Right renal pelvis (tissue), 4 donors: ENCODE results near the gene APOL5. TPM values are rescaled to one million over a fixed set of nuclear protein-coding genes. Genes with fewer than 3 reads are reported as not detected.
"Not testable (repeated sequence)": the region's sequence is repeated elsewhere in the genome, so short reads cannot be mapped to it uniquely, and the experiment has no call there.

Experiments
- DNase-seq, 4 donors: peaks; one replicate each; pipeline ENCODE4 v3.0.0-alpha.2; 2013; ENCODE audit warnings: low read depth in 4 of 4, low spot score in 3 of 4, missing footprints in 1 of 4
- polyA plus RNA-seq, 4 donors: library from polyadenylated mRNA; unstranded; fragments of 120-200 nt; gene quantifications; one replicate each; pipeline ENCODE4 v1.2.1, GENCODE V29; 2013; ENCODE audit not compliant: insufficient read length in 4 of 4

Gene APOL5
- polyA plus RNA-seq, 4 donors, result not detected

DNA sequence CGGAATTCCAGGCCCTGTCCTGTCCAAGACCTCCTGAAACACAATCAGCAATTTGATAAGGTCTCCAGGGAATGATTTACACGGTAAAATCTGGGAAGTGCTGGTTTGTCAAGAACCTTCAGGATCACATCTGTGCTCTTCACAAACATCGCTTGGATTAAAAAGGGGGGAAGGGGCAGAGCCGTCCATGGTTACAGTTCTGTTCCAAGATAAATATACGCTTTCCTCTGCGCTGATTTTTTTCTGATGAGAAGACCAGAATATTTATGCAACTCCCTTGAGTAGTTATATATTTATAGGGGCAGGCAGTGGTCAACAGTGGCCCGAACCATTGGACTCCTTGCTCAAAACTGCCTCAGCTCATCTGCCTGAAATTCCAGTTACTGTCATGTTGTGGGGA is 9.2 kb upstream of the APOL5 start:
- DNase-seq, result no peak

DNA sequence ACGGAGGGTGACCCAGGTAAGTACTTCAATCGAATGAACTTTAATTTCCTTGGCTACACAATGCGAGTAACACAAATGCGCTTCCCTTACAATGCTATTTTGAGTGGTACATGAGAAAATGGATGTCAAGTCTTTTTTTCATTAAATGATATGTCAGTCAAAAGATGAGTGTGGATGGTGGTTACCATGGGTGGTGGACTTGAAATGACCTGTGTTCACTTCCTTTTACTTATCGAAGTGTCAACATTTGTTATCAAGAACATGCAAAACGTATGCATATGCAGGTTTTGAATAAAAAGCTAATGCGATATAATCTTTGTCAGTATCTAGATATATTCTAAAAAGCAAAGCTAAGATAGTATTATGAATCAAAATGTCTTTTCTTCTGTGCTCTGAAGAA is 8.8 kb upstream of the APOL5 start:
- DNase-seq, result no peak

DNA sequence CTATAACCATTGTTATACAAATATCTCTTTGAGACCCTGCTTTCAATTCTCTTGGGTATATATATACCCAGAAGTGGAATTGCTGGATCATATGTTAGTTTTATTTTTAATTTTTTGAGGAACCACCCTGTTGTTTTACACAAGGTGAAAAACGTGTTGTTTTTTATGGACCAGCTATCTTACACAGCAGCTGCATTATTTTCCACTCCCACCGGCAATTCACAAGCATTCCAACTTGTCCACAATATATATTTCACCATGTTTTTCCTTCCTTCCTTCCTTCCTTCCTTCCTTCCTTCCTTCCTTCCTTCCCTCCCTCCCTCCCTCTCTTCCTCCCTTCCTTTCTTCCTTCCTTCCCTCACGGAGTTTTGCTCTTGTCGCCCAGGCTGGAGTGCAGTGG is 6.3 kb upstream of the APOL5 start:
- DNase-seq, result no peak

DNA sequence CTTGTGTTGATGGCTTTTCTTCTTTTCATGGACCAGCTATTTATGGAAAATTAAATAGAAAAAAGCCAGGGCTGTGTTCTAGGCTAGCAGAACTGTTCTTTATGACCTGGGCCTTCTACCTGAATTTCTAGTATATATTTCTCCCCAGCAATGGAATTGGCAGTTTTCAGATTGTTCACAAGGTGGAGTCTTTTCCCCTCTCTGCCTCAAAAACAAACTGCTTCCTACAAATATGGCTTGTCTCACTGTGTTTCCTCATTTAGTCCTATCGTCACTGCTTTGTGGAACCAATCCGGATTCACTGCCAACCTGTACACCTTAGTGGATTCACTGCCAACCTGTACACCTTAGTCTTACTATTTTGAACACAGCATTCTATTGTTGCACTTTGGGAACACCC is 5.0 kb upstream of the APOL5 start:
- no peak for DNase-seq

DNA sequence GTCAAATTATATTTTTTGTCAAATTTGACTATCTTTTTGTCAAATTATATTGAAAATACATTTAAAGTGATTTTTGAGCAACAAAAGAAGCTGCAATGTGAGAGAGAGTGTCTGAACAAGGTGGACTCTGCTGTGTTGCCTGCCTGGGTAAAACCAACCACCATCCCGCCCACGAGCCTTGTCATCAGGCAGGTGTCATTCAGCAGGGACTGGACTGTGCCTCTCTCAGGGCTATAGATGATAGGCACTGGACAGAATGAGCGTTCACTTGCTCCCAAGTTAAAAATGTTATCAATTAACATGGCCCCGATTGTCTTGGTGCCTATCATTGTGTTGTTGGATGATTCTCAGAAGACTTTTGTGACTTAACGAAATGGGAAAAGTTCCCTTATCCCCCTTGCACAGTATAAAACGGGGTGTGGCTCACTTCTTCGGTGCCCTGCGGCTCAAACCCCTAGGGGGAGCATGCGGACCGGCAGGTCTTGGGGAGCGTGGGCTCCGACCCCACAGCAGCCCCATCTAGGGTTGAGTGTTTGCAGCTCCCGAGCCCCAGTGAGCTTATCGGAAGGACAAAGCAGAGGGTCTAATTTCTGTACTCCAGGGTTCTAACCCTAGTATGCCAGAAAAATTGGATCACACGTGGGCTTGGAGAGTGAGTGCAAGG is 1.7 kb downstream of the APOL5 start:
- no peak for DNase-seq

DNA sequence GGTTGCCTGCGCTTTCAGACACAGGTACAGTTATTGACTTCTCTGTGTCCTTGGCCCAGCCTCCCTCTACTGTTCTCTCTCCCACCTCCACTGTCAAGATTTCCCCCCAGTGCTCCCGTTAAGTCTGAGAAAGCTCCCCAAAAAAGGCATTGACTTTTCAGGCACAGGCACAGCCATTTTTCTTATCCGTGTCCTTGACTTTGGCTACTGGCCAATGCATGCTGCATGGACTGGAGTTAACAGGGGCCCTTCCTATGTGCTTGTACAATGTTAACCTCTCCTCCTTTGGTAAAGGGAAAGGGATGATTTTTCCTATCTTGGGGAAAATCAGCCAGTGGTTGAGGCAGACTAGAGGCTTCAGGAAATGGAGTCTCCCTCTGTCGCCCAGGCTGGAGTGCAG is 4.3 kb downstream of the APOL5 start:
- no peak for DNase-seq

DNA sequence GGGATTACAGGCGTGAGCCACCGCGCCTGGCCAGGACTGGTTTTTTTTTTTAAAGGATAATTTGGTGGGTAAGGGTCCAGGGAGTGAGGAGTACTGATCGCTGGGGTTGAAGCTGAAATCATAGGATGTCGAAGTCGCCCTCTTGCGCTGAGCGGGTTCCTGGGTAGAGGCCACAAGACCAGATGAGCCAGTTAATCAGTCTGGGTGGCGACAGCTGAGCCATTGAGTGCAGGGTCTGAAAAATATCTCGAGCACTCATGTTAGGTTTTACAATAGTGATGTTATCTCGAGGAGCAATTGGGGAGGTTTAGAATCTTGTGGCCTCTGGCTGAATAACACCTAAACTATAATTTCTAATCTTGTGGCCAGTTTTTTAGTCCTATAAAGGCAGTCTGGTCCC is 7.8 kb downstream of the APOL5 start:
- no peak for DNase-seq

DNA sequence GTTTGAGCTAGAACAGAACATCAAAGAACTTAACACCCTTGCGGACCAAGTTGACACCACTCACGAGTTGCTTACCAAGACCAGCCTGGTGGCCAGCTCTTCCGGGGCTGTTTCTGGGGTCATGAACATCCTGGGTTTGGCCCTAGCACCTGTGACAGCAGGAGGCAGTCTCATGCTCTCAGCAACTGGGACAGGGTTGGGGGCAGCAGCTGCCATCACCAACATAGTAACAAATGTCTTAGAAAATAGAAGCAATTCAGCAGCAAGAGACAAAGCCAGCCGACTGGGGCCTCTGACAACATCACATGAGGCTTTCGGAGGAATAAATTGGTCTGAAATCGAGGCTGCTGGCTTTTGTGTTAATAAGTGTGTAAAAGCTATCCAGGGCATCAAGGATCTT is 8.7 kb downstream of the APOL5 start:
- DNase-seq, result no peak

DNA sequence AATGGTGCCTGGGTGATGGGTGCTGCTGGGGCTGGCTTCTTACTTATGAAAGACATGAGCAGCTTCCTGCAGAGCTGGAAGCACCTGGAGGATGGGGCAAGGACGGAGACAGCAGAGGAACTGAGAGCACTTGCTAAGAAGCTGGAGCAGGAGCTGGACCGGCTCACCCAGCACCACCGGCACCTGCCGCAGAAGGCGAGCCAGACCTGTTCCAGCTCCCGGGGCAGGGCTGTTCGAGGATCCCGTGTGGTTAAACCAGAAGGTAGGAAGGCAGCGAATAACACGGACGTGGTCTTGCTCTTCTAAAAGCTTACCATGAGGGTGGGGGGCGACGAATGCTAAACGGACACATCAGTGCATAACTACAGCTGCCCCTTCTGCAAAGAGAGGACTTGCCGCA is 9.3 kb downstream of the APOL5 start:
- no peak for DNase-seq

DNA sequence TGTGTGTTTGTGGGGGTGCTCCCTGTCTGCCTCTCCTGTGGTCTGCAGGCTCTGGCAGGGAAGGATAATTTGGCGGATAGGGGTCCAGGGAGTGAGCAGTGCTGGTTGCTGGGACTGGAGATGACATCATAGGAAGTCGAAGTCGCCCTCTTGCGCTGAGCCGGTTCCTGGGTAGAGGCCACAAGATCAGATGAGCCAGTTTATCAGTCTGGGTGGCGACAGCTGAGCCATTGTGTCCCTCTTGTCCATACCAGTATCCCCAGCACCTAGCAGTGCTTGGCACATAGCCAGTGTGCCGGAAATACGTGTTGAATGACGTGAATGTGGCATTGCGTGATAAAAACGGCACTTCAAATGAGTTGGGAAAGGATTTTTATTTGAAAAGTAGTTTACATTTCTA is 9.8 kb downstream of the APOL5 start:
- DNase-seq, result no peak

DNA sequence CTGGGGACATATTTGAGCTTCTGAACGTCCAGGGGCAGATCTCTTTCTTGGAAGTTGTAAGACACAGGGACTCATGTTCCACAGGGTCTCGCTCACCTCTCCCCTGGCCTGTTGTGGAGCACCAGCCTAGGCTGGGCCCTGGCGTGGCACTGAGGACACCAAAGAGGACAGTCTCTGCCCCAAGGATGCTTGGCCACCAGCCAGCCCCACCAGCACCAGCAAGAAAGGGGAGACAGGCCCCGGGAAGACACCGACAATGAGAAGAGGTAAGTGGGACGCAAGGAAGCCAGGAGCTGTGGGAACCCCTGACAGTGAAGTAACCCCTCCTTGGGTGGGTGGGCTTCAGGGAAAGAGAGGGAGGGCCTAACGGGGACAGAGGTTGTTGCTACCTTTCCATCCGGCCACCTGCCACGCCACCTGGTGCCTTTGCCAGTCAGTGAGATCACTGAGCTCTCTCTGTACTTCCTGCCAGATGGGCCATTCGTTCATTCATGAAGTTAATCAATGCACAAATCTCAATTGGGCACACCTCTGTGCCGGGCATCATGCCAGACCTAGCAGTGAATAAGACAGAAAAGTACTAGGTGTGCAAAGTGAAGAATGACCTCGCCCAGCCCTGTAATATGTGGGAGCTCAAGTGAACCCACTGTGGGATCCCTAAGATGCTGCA is 11.1 kb downstream of the APOL5 start:
- DNase-seq, result no peak

DNA sequence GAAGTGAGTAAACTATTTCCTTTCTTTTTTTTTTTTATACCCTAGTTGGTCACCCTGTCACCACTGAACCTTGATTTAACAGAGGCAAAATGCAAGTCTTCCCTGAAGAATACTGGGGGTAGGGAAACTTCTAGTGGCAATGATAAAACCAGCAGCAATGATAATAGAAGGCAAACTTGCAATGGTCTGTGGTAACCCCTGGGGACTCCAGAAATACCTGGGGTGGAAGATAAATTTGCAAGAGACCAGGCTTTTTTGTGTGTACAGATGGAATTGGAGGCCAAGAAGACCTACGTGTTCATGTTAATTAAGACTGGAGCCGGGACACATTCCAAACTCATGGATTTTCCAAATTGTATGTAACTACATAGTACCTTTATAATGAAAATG is 11.6 kb downstream of the APOL5 start:
- no peak for DNase-seq

DNA sequence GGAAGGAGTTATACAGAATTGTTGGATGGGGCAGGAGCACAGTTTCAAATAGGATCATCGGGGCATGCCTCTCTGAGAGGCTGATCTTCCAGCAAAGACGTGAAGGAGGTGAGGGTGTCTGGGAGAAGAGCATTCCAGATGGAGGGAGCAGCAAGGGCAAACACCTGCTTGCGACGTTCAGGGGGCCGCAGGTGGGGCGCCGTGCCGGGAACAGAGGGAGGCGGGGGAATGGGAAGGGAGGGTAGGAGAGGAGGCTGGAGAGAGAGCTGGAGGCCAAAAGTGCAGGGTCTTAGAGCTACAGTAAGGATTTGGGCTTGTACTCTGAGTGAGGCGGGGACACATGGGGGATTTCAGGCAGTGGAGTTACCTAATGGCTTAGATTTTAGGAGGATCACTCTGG is 13.6 kb downstream of the APOL5 start:
- DNase-seq, result no peak

DNA sequence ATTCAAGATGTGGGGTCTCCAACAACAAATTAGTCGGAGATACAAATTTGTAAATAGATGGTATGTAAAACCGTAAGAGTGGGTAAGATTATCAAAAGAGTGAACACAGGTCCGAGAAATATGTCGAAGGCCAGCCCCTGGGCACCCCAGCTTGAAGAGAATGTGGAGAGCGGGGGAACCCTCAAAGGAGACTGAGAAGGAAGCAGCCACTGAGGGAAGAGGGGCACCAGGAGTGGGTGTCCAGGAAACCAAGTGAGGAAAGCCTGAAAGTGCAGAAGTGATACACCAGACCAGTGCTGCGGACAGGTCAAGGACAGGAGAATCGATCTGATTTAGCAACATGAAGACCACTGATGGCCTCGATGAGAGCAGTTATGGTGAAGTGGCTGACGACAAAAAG is 14.4 kb downstream of the APOL5 start:
- no peak for DNase-seq

DNA sequence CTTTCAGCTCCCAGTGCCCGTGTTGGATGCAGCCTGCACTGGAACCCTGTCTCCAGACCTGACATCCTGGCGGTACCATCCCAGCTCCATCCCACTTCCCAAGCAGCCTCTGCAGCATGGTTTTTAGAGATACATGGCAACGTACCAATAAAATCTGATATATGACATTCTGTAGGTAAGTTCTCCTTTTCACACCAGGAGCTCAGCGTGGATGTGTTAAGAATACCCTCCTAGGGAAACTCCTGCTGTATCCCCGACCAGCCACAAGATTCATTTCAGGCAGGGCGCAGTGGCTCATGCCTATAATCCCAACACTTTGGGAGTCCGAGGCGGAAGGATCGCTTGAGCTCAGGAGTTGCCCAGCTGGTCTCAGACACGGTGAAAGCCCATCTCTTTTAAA is 15.4 kb downstream of the APOL5 start:
- no peak for DNase-seq

DNA sequence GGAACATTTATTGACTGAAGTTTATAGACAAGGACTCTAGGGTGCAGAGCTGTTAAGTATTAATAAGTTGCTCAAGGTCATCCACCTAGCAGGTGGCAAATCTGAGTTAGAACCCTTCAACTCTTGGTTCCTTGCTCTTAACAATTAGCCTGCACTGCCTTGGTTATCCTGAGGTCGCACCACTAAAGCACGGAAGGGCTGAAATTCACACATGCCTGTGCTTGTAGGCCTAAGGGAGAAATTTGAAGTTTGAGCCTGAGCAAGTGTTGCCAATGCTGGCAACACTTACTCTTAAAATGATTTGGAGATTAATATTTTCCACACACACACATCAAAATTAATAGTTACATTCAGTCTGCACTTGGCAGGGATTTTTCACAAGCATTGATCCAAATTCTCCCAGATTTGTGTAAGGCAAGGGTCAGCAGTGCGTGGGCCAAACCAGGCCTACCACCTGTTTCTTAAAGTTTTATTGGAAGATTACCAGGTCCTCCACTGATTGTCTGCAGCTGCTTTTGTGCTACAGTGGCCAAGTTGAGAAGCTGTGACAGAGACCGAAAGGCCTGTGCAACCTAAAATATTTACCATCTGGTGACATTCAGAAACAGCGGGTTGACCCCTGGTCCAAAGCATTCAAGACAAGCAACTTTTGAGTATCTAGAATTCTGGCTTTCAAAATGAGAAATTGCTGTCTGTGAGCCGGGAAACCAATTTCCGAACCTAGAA is 16.3 kb downstream of the APOL5 start:
- DNase-seq, result no peak

DNA sequence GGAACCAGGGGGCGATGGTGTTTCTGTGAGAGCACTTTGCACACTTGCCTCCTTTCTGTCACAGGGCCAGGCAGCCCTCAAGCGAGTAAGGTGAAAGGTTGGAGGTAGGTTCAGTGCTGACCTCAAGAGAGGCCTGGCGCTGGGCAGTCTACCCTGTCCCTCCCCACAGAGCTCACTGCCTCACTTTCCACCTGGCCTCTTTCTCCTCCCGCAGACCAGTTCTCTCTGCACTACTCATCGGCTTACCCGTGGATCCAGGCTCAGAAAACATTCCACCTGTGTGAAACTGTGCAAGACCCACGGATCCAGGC is 16.8 kb downstream of the APOL5 start:
- no peak for DNase-seq

DNA sequence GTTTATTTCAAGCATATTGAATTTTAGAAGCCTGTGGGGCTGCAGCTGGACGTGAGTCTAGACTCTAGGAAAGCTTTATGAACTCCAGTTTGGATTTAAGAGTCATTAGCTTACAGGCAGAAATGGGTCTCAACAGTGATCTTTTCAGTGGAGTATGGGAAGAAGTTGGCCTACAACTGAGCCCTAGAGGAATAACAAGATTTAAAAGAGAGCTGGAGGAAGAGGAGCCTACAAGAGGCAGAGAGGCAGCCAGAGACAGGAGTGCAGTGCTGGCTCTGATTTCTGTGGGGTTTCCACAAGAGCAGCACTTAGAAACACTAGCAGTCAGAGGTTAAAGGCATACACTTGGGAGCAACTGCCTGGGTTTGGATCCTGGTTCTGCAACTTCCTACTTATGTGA is 17.9 kb downstream of the APOL5 start:
- DNase-seq, result no peak

DNA sequence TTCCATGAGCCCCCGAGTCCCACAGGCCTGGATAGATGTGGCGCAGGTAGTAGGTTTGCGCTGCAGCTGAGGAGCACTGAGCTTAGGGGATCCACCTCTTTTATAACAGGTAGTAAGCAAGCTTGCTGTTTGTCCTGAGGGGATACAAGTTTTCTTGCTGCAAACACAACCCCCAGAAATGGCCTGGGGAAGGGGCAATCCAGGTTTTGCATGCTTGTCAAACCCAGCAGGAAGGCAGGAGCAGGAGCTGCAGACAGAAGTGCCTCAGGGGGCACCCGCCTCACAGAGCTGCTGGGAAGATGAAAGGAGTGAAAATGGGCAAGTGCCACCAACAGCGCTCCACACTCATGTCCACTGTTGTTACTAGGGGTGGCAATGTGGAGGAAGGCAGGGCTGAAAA is 18.5 kb downstream of the APOL5 start:
- DNase-seq, result no peak

DNA sequence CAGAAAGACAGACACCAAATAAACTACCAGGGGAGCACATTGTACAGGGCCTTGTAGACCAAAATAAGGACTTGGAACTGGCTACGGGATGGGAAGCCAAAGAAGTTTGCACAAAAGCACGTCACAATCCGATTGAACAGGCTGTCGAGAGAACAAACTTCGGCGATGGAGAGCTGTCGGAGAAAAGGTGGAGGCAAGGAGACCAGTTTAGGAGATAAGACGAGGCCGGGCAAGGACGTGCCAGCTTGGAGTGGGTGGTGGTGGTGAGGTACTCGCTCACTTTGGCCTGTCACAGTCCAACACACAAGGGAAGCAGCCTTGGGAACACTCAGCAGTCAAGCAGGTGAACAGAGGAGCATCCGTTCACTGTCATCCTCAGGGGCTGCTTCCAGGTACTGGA is 19.0 kb downstream of the APOL5 start:
- no peak for DNase-seq

DNA sequence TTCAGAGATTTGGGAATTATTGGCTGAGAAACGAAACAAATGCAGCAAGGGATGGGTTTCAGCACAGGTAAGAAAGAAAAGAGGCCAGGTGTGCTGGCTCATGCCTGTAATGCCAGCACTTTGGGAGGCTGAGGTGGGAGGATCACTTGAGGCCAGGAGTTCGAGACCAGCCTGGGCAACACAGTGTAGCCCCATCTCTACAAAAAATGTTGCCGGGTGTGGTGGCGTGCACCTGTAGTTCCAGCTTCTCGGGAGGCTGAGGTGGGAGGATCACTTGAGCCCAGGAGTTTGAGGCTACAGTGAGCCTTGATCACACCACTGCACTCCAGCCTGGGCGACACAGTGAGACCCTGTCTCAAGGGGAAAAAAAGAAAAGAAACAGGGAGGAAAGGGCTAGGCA is 20.2 kb downstream of the APOL5 start:
- DNase-seq, result not testable (repeated sequence)
